IMR-90 (cell line): Measurements from ENCODE around the gene HOMEZ.
"Not testable (repeated sequence)": the region's sequence is repeated elsewhere in the genome, so short reads cannot be mapped to it uniquely, and the experiment has no call there.

ENCODE experiments used
- BHLHE40 ChIP-seq: fragments of 150-350 bp; IDR thresholded peaks from 2 replicates; pipeline ENCODE4 v1.6.1; 2016; ENCODE audit warnings: mild to moderate bottlenecking, low read depth, low read length
- CEBPB ChIP-seq: IDR thresholded peaks from 2 replicates; pipeline ENCODE4 v1.6.1; 2012; ENCODE audit warnings: low read depth, low read length, improper control_type of control experiment
- CTCF ChIP-seq: conservative IDR thresholded peaks from 2 replicates; pipeline ENCODE4 v1.5.1; 2012; ENCODE audit warnings: mild to moderate bottlenecking, low read depth, low read length, improper control_type of control experiment
- POLR2A ChIP-seq: IDR thresholded peaks from 2 replicates; pipeline ENCODE4 v1.6.1; 2012; ENCODE audit warnings: mild to moderate bottlenecking, low read depth, low read length
- RAD21 ChIP-seq: IDR thresholded peaks from 2 replicates; pipeline ENCODE4 v1.6.1; 2012; ENCODE audit warnings: low read length, improper control_type of control experiment
- RFX5 ChIP-seq: IDR thresholded peaks from 2 replicates; pipeline ENCODE4 v1.8.0; 2012; ENCODE audit warnings: low read depth, mild to moderate bottlenecking, low read length, moderate library complexity
- SMC3 ChIP-seq: fragments of 150-350 bp; IDR thresholded peaks from 2 replicates; pipeline ENCODE4 v1.6.1; 2016; ENCODE audit warnings: low read depth, mild to moderate bottlenecking, antibody characterized with exemption, low read length, moderate library complexity
- TF ChIP-seq, protein P1 (sequence below): fragments of 150-350 bp; IDR thresholded peaks from 2 replicates; pipeline ENCODE4 v1.6.1; 2016; ENCODE audit warnings: low read depth, mild to moderate bottlenecking, low read length, moderate library complexity, borderline replicate concordance

GRCh38 chr14:23277928-23278327 lies 8.0 kb downstream of the HOMEZ start:
- not testable (repeated sequence) for TF ChIP-seq CTCF, POLR2A, RAD21, CEBPB, SMC3, BHLHE40, RFX5
- TF ChIP-seq, protein P1, sequence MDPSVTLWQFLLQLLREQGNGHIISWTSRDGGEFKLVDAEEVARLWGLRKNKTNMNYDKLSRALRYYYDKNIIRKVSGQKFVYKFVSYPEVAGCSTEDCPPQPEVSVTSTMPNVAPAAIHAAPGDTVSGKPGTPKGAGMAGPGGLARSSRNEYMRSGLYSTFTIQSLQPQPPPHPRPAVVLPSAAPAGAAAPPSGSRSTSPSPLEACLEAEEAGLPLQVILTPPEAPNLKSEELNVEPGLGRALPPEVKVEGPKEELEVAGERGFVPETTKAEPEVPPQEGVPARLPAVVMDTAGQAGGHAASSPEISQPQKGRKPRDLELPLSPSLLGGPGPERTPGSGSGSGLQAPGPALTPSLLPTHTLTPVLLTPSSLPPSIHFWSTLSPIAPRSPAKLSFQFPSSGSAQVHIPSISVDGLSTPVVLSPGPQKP, result not testable (repeated sequence)
